Prostate gland (tissue), 2 donors: ENCODE measurements around the gene AVPR1A. TPM values are rescaled to one million over a fixed set of nuclear protein-coding genes. Genes with fewer than 3 reads are reported as not detected.

ENCODE experiments used
- DNase-seq: peaks from one replicate; pipeline ENCODE4 v3.0.0-alpha.2; 2019; ENCODE audit warnings: low spot score
- H3K27ac ChIP-seq, 2 donors: fragments of 200-600 bp; sonication (generic); 2 replicates each; pipeline ENCODE4 v1.5.1; 2017 to 2019
- H3K27me3 ChIP-seq: fragments of 200-600 bp; sonication (generic); replicated peaks from 2 replicates; pipeline ENCODE4 v1.5.1; 2019; ENCODE audit not compliant: insufficient read depth
- H3K36me3 ChIP-seq, 2 donors: fragments of 200-600 bp; sonication (generic); 1 replicate in 1 of 2; 2 replicates in 1 of 2; pipeline versions ENCODE4 v1.5.1 to v1.8.1; 2017 to 2019
- H3K4me1 ChIP-seq: fragments of 200-600 bp; sonication (generic); replicated peaks from 2 replicates; pipeline ENCODE4 v1.5.1; 2019
- H3K4me3 ChIP-seq, 2 donors: fragments of 200-600 bp; sonication (generic); 2 replicates each; pipeline ENCODE4 v1.5.1; 2017 to 2019
- H3K9me3 ChIP-seq: fragments of 200-600 bp; sonication (generic); 2 replicates; pipeline ENCODE4 v1.5.1; 2017
- CTCF ChIP-seq, 4 experiments: fragments of 200-600 bp in 2 of 4; fragments of 450-650 bp in 2 of 4; sonication (generic) in 2 of 4; IDR thresholded peaks; 1 replicate in 3 of 4; 2 replicates in 1 of 4; pipeline ENCODE4 v1.5.1; 2016 to 2019; ENCODE audit warnings: antibody characterized with exemption in 4 of 4, mild to moderate bottlenecking in 2 of 4, moderate library complexity in 2 of 4
- POLR2A ChIP-seq: fragments of 450-650 bp; IDR thresholded peaks from one replicate; pipeline ENCODE4 v1.6.1; 2016; ENCODE audit warnings: antibody characterized with exemption, mild to moderate bottlenecking
- POLR2AphosphoS5 ChIP-seq: sonication (generic); formaldehyde crosslinking; IDR thresholded peaks from one replicate; pipeline ENCODE4 v1.6.1; 2017; ENCODE audit warnings: antibody characterized with exemption
- WGBS: methylation state at CpG from one replicate; pipeline ENCODE4 v1.1.5; 2018; 5-methylcytosine and 5-hydroxymethylcytosine counted together
- intact Hi-C: fragments of 100-400 bp; cut with DNase I; formaldehyde crosslinking; loops from one replicate; pipeline ENCODE4 v1.14.2; 2022
- total RNA-seq, 2 donors: library from RNA; depleted of rRNA; stranded (reverse); fragments of >200 nt; gene quantifications; one replicate each; pipeline ENCODE4 v1.1.0, GENCODE V29; 2016

AVPR1A gene
- total RNA-seq, 2 donors from 2014 or later: 0.91 to 6.2 TPM

- no peak for DNase-seq
- TF ChIP-seq CTCF (IDR thresholded peaks at IDR 0.05) (no peak), POLR2A (no peak), POLR2AphosphoS5 (no peak)
- Histone ChIP-seq H3K27me3 (no peaks in the 10 kb centered on the region), H3K4me3 (no peak overlapping the region), H3K9me3 (no peaks in the 10 kb centered on the region), H3K4me1 (no peaks in the 10 kb centered on the region), H3K27ac (no peak overlapping the region), H3K36me3 (no peaks in the 10 kb centered on the region)
- 91% methylated on average over 7 of the region's 7 CpGs for WGBS
- intact Hi-C loops: no loop called here
Measured at GRCh38 chr12:63095369-63095980, 55.5 kb downstream of the AVPR1A start.

GRCh38 chr12:63093711-63094110, 57.3 kb downstream of the AVPR1A start:
- H3K27ac ChIP-seq: no peak overlapping the region
- intact Hi-C loops: no loop called here
- H3K27me3 ChIP-seq: no peaks in the 10 kb centered on the region
- no peaks in the 10 kb centered on the region for H3K4me1 ChIP-seq
- DNase-seq: no peak
- H3K4me3 ChIP-seq: no peak overlapping the region
- TF ChIP-seq POLR2A (no peak), POLR2AphosphoS5 (no peak), CTCF (IDR thresholded peaks at IDR 0.05) (no peak)
- 64% methylated on average over 2 of the region's 2 CpGs for WGBS
- no peaks in the 10 kb centered on the region for H3K36me3 ChIP-seq
- no peaks in the 10 kb centered on the region for H3K9me3 ChIP-seq

- 86% methylated on average over 2 of the region's 2 CpGs for WGBS
- no peak overlapping the region for H3K27ac ChIP-seq
- no peaks in the 10 kb centered on the region for H3K36me3 ChIP-seq
- H3K27me3 ChIP-seq: no peaks in the 10 kb centered on the region
- no peak overlapping the region for H3K4me3 ChIP-seq
- no peaks in the 10 kb centered on the region for H3K9me3 ChIP-seq
- H3K4me1 ChIP-seq: no peaks in the 10 kb centered on the region
- no peak for DNase-seq
- TF ChIP-seq POLR2AphosphoS5: no peak
- TF ChIP-seq POLR2A: no peak
- intact Hi-C loops: no loop called here
Measured at GRCh38 chr12:63093084-63093483, 57.9 kb downstream of the AVPR1A start.

Other genes starting within 250 kb of the AVPR1A start
- 10 to 100 TPM; 27.0 to 46.9 TPM for gene PPM1H, start 216.1 kb downstream of the AVPR1A start, total RNA-seq